ENCODE measurements around the gene TOMM7.
"Not testable (repeated sequence)": the region's sequence is repeated elsewhere in the genome, so short reads cannot be mapped to it uniquely, and the experiment has no call there.

DNA sequence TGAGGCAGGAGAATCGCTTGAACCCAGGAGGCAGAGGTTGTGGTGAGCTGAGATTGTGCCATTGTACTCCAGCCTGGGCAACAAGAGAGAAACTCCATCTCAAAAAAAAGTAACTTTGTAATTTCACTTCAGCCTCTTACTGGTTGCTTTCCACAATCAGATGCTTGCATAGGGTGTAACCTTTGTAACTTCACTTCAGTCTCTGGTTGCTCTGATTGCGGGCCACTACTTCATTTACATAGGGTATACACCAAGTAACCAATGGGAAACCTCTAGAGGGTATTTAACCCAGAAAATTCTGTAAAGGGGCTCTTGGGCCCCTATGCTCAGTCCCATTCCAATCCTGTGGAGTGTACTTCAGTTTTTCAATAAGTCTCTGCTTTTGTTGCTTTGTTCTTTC is 13.9 kb upstream of the TOMM7 start:
- TF ChIP-seq, protein P1, sequence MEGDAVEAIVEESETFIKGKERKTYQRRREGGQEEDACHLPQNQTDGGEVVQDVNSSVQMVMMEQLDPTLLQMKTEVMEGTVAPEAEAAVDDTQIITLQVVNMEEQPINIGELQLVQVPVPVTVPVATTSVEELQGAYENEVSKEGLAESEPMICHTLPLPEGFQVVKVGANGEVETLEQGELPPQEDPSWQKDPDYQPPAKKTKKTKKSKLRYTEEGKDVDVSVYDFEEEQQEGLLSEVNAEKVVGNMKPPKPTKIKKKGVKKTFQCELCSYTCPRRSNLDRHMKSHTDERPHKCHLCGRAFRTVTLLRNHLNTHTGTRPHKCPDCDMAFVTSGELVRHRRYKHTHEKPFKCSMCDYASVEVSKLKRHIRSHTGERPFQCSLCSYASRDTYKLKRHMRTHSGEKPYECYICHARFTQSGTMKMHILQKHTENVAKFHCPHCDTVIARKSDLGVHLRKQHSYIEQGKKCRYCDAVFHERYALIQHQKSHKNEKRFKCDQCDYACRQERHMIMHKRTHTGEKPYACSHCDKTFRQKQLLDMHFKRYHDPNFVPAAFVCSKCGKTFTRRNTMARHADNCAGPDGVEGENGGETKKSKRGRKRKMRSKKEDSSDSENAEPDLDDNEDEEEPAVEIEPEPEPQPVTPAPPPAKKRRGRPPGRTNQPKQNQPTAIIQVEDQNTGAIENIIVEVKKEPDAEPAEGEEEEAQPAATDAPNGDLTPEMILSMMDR (IDR thresholded peaks at IDR 0.05): not testable (repeated sequence)
- TF ChIP-seq POLR2A (IDR thresholded peaks at IDR 0.05): not testable (repeated sequence)
